Activated gamma-delta T cell (primary cell): ENCODE results near the gene FAM53B.
A peak's percentile ranks its signal among the peaks of the same experiment; 100 is the strongest.

Experiments used
- DNase-seq: peaks from one replicate; lab custom pipeline; 2025; lab: John Stamatoyannopoulos, UW

The FAM53B gene

DNA sequence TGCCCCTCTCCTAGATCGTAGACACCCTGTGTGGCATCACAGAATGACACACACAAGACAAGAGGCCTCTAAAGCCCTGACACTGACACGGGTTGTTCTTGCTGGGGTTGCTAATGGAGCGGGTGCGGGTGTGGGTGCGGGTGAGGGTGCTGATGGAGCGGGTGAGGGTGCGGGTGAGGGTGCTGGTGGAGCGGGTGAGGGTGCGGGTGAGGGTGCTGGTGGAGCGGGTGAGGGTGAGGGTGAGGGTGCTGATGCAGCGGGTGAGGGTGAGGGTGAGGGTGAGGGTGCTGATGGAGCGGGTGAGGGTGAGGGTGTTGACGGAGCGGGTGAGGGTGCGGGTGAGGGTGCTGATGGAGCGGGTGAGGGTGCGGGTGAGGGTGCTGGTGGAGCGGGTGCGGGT lies 134.0 kb downstream of the FAM53B start:
- DNase-seq, result peak; percentile 20

- no peak for DNase-seq
These were observed 134.5 kb downstream of the FAM53B start for GRCh38 chr10:124609698-124610097.

GRCh38 chr10:124608093-124608721 lies 136.0 kb downstream of the FAM53B start:
- DNase-seq, result no peak

- DNase-seq, result no peak
These were observed 136.5 kb downstream of the FAM53B start for GRCh38 chr10:124607693-124608092.

DNA sequence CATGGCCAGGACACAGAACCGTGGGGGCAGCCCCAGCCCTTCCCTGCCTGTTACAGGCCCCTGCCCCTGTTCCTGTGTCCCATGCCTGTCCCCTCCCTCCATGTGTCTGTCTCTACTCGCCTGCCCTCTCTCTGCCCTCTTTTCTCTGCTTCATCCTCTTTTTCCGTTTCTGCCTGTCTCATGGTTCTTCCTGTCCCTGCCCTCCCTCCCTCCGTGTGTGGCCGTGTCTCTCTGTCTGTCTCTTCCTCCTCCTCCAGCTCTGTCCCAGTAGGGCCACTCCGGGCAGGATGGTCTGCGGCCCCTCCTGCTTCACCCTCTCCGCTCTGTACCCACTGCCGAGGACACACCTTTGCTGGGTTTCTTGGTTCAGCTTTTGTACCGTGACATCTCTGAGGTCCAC lies 137.4 kb downstream of the FAM53B start:
- DNase-seq, result no peak

DNA sequence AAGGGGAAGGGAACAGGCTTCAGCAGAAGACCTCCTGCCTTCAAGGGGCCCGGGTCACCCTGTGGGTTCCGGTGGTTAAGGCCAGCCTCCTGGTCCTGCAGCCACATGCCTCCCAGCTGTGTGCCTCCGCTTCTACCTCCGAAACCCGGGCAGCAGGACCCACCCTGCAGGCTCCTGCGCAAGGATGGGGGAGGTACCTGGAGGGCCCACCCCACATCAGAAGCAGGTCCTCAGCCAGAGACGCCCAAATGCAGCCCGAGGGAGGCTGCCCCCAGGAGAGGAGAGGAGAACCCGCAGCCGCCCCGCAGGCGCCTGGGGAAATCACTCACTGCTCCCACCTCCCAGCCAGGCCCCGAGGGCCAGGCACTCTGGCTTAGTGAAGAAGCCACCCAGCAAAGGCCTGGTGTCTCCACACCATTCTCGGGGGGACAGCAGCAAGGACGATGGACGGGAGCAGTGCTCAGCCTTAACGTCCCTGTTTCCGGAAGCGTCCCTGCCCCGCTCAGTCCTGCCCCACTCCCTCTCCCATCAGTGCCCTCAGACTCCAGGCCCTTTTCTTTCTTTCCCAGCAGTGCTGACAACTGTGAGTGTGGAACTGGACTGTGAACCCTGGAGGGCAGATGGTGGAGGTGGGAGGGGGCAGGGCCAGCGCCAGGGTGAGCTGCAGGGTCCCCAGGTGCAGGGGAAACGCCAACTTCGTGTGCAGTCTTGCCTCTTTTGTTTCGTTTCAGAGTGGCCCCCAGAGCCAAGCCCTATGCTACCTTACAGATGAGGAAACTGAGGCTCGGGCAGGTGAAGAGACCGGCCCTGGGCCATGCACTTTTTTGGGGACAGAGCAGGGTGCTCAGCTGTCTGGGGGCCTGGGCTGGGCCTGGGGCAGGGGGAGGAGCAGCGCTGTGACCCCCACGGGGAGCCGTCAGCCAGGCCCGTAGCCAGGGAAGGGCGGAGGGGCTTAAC lies 138.0 kb downstream of the FAM53B start:
- DNase-seq, result no peak

DNA sequence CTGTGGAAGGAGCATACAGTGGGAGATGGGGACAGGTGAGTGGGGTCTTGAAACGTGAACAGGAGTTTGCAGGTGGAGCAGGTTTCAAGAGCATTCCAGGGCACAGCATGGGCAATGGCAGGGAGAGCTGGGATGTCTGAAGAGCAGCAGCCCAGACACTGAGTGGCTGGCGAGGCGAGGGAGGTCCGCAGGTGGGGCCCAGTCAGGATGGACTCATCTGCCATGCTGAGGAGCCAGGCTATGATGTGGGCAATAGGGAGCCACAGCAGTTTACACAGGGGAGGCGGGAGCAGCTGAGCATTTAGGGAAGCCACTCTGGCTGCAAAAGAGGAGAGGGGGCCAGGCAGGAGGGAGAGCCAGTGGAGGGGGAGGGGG lies 138.7 kb downstream of the FAM53B start:
- DNase-seq, result no peak

GRCh38 chr10:124605001-124605370 lies 139.2 kb downstream of the FAM53B start:
- no peak for DNase-seq

DNA sequence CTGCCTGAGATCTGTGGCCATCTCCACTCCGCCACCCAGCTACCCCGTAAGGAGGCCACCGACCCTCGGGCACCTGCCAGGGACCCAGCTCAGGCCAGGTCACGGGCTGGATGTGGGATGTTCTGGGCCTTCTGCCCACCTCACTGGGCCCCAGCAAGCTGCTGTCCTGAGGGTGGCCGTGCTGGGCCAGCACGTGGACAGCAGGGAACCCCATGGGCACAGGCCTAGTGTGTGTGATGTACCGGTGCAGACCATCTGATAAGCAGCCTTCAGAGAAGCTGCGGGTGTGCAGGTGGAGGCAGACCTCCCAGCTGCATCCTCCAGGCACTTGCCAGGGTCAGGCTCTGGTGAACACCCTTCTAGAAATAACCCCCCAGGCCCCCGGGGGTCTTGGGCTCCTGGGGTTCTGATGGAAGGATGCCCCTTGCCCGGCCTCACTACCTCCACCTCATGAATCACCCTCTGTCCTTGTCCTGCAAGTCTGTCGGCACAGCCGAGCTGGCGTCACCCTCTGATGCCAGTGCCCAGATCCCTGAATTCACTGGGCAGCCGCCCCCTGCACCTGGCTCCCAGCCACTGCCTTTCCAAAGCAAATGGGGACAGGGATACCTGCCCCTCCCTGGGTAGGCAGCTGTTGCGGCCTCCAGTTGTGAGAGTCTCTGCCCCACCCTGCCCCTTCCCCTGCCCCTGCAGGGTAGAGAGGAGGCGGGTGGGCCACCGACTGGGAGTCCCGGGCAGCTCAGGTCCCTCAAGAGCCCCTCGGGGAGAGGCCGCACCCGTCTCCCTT lies 139.8 kb downstream of the FAM53B start:
- DNase-seq, result no peak

GRCh38 chr10:124603376-124604213 lies 140.6 kb downstream of the FAM53B start:
- no peak for DNase-seq

DNA sequence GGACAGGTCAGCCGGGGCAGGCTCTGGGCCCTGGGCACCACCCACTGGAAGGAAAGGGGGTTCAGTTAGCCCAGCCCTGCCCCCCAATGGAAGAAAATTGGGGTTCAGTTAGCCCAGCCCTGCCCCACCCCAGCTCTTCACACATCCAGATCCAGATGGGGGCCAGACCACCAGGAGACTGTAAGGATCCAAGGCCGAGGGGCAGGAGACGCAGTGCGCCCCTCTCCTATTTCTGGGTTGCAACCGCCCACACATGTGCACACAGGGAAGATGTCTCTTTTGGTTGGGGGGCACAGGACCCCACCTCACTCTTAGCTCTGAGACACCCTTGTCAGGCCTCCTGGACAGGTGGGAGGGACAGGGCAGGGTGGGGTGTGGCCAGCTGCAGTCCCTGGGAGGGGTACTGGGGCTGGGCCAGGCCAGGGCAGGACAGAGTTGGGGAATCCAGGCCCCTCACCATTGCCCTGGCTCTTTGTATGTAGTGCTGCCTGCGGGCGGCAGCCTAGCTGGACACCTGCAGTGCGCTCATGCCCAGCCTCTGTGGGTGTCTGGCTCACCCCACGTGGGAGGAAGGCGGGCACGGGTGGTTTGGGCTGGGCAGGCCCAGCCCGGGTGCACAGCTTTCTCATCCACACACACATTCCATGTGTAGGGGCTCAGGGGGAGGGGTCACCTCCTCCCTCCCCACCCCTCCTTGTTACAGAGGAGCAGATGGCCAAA lies 141.4 kb downstream of the FAM53B start:
- DNase-seq, result no peak

DNA sequence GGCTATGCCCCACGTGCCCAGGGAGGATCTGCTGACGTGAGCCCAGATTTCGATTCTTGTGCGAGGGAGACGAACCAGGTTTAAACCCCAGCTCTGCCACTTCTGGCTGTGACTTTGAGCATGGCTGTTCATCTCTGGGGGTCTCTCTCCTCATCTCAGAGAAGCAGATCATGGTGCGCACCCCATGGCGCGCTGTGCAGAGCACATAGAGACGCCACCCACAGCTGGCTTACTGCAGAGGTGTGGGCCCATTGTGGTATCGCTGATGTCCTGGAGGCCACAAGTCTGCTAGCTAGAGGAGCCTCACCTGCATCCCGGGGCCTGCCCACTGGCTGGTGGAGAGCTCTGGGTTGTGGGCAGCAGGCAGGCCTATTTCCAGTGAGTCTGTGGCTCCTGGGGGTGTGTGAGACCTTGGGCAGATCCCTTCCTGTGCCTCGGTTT lies 142.0 kb downstream of the FAM53B start:
- no peak for DNase-seq

- DNase-seq, result no peak
These were observed 142.6 kb downstream of the FAM53B start for GRCh38 chr10:124601431-124602120.

DNA sequence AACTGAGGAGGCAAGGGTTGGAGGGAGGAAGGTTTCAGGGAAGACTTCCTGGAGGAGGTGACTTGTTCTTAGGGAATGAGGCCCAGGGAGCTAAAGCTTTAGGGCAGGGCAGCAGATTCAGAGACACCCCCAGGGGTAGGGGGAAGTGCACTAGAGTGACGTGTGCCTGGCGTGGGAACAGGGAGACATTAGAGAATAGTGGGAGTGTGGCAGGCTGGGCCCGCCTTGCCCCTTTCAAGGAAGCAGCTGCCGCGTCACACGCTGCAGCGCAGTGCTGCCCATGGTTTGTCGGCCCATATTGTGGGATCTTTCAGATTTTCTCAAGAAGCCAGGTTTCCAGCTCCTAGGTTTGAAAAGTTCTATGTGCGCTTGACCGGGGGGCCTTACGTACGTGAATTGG lies 143.2 kb downstream of the FAM53B start:
- DNase-seq, result no peak

DNA sequence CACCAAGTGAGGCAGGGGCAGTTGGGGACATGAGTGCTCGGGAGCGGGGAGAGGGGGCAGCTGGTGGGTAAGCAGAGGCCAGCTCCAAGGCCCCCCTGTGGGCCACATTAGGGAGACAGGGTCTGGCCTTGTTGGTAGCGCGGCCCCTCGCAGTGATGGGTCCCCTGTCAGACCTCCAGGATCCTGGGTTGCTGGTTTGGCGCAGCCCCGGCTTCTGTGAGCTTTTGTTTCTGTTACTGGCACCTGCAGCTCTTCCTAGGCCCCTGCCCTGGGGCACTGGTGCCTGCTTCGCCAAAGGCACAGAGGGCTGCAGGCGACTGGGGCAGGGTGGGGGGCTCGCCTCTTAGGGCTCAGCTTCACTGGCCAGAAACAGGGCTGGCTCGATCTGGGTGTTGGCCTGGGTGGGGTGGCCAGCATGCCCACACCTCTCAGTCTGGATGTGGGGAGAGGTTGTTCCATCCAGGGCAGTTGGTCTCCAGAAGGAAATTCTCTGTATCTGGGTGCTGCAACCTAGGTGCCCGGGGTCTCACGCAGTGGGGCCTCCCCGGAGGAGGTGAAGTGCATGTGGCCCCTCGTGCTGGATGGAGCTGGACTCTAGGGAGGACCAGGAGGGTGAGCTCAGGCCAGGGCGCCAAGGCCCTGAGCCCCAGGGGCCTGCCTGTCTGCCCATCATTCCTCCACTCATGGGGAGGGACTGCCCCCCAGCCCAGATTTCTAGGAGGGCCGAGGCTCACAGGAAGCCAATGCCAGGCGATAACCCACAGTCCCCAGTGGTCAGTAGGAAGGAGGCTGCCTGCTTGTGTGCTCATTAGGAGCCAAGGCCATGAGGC lies 143.9 kb downstream of the FAM53B start:
- no peak for DNase-seq

DNA sequence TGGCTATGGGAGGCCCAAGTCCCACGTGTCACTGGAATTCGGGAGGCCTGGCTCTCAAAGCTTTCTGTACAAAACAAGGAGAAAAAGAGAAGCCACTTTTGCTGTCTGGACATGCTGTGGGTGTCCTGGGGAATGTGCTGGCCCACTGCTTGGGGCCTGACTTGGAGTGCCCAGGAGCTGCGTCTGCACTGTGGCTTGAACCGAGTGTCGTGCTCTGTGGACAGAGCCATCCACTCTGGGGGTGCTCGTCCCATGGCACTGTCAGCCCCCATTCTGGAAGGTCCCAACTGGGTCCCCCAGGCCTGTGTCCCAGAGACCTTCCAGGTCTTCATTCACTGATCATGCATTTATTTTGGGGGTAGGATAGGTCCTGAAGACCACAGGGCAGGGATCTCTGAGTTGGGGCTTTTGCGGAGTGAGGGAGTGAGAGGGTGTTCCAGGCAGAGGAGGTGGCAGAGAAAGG lies 144.6 kb downstream of the FAM53B start:
- no peak for DNase-seq

DNA sequence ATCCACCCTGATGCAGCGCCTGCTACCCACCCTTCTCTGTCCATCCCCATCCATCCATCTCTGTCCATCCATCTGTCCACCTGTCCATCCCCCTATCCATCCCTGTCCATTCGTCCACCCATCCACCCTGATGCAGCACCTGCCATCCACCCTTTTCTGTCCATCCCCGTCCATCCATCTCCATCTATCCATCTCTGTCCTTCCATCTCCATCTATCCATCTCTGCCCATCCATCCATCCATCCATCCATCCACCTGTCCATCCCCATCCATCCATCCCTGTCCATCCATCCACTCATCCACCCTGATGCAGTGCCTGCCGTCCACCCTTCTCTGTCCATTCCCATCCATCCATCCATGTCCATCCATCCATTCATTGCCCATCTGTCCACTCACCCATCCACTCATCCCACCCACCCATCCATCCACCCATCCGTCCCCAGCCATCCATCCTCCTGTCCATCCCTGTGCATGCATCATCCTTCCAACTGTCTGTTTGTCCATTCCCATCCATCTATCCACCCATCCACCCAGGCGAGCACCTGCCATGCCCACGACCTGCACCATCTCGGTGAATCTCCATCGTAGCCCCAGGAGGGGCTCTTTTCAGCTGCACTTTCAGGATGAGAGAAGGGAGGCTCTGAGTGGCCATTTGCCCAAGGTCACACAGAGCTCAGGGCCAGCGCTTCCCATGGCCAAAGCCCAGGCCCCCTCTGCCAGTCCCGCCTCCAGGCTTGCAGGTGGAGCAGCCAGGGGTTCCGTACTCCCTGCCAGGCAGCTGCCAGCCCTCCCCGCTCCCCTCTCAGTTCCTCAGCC lies 145.2 kb downstream of the FAM53B start:
- DNase-seq, result no peak

- no peak for DNase-seq
These were observed 146.0 kb downstream of the FAM53B start for GRCh38 chr10:124598196-124598595.

GRCh38 chr10:124597846-124598165 lies 146.4 kb downstream of the FAM53B start:
- DNase-seq, result no peak
